ENCODE measurements around the gene LRP1.

Gene LRP1

DNA sequence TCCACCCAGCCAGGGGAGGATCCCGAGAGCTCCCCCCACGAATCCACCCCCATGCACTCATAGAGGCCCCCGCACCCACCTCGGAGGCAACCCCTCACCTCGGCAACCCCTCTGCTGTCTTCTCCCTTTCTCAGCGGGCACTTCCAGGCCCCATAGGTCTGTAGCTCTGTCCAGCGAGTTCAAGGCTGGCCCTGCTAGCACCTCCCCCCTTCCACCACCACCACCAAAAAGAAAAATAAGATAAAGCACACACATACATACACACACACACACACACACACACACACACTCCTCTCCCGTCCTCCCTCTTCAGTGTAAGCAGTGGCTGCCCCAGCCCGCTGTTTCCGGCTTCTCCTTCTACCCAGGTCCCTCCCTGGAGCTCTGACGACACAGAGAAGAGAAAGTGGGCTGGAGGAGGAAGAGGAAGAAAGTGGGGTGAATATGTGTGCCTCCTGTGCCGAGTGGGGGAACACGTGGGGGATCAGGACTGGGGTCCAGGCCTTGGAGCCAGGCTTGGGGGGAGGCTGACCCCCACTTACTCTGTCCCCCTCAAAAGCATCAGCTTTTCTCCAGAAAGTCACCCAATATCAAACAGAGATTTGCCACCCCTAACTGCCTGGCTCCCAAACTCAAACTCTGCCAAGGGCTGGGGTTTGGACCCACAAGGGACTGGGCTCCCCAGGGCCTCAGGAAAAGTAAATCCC, 17.1 kb upstream of the LRP1 start, which contains the start of gene STAT6:
STAT6 (minus strand) TSS at position 332 of the 704 bp plus-strand sequence. CDS start 3,084 bp downstream, outside the sequence.
- peak; percentile 93 to 94 for DNase-seq
- Histone ChIP-seq H3K9me3 (no peaks in the 10 kb centered on the region), H3K36me3 (peaks cover 20 to 24% (median 21%) of the 10 kb centered on the region in 3 donors), H3K27me3 (no peaks in the 10 kb centered on the region), H3K4me3 (peak within 1 kb of the TSS; percentile 65 to 74), H3K4me1 (peaks cover 4 to 39% (median 31%) of the 10 kb centered on the region in 4 donors), H3K27ac (peak within 1 kb of the TSS; percentile 96 to 99)
- TF ChIP-seq CTCF (IDR thresholded peaks at IDR 0.05): no peak
- intact Hi-C loops (cut with DNase I; ENCODE audit: low total_unique reads): loop anchor here (2.0 kb wide), 2 partner anchors 16 to 42 kb away; no protein-coding TSS in a partner anchor

- Histone ChIP-seq H3K4me1 (peaks cover 4 to 34% (median 30%) of the 10 kb centered on the region in 4 donors), H3K4me3 (peak overlapping the region; percentile 65 to 74), H3K36me3 (peaks cover 5 to 8% (median 6%) of the 10 kb centered on the region in 3 donors), H3K27ac (peak overlapping the region; percentile 96 to 99), H3K9me3 (no peaks in the 10 kb centered on the region), H3K27me3 (no peaks in the 10 kb centered on the region)
- DNase-seq: no peak
- intact Hi-C loops (cut with DNase I; ENCODE audit: low total_unique reads): no loop called here
- peak in 1 of 2 experiments; percentile 63 for TF ChIP-seq CTCF (IDR thresholded peaks at IDR 0.05)
These were observed 15.6 kb upstream of the LRP1 start for GRCh38 chr12:57112492-57113294.

DNA sequence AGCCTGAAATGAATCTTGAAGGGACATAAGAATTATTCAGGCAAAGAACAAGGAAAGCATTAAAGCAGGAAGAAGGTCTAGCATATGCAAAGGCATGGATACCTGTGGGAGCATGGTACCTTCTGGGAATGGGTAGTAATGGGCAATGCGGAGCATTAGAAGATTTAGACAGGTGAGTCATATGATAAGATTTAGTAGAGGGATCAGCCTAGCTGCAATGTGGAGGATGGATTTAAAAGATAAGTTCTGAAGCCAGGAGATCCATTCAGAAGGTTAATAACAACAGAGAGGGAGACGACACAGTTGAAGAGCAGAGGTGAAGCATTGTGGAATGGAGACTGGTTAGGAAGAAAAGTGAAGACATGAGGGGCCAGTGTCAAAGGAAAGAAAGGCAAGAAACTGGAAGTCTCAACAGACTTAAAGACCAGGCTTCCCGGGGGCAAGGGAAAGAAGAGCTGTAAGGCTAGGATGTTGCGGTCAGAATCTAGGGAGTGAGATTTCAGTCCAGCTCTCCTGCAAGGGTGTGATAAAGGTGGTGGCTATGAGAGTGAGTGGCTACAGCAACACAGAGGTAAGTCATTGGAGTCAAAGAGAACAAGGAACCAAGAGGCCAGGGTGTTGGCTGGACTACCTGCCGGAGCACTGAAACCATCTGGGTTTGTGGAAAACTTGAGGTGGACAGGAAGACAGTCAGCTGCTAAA, 11.6 kb upstream of the LRP1 start:
- no peak for TF ChIP-seq CTCF (IDR thresholded peaks at IDR 0.05)
- no peak overlapping the region for H3K4me3 ChIP-seq
- H3K9me3 ChIP-seq: no peaks in the 10 kb centered on the region
- no peak for DNase-seq
- no peak overlapping the region for H3K27ac ChIP-seq
- peaks cover 4 to 20% (median 10%) of the 10 kb centered on the region in 4 donors for H3K4me1 ChIP-seq
- no peaks in the 10 kb centered on the region for H3K27me3 ChIP-seq
- H3K36me3 ChIP-seq: no peaks in the 10 kb centered on the region
- intact Hi-C loops (cut with DNase I; ENCODE audit: low total_unique reads): no loop called here

- no peak for TF ChIP-seq CTCF (IDR thresholded peaks at IDR 0.05)
- DNase-seq: no peak
- H3K4me1 ChIP-seq: peaks cover 0 to 13% (median 2%) of the 10 kb centered on the region in 4 donors
- intact Hi-C loops (cut with DNase I; ENCODE audit: low total_unique reads): no loop called here
- no peaks in the 10 kb centered on the region for H3K27me3 ChIP-seq
- H3K9me3 ChIP-seq: no peaks in the 10 kb centered on the region
- H3K36me3 ChIP-seq: no peaks in the 10 kb centered on the region
- peak overlapping the region in 1 of 2 donors; percentile 44 for H3K27ac ChIP-seq
- no peak overlapping the region for H3K4me3 ChIP-seq
These were observed 9.5 kb upstream of the LRP1 start for GRCh38 chr12:57118711-57119271.

Measured in tibial artery (tissue), 4 donors.